HepG2 (cell line): ENCODE results near the gene ACTN2. TPM values are rescaled to one million over a fixed set of nuclear protein-coding genes. Genes with fewer than 3 reads are reported as not detected.
A peak's percentile ranks its signal among the peaks of the same experiment; 100 is the strongest.

ENCODE experiments used
- CCDC6 ChIP-seq: sonication (generic); formaldehyde crosslinking; IDR thresholded peaks from 2 replicates; pipeline ENCODE4 v1.8.1; 2022; ENCODE audit warnings: mild to moderate bottlenecking, missing genetic modification reagents, moderate library complexity
- GABPB1 ChIP-seq: IDR thresholded peaks from 2 replicates; pipeline ENCODE4 v1.6.1; 2016; ENCODE audit warnings: mild to moderate bottlenecking, missing genetic modification reagents, moderate library complexity, missing compliant biosample characterization
- IRX3 ChIP-seq: sonication (generic); formaldehyde crosslinking; IDR thresholded peaks from 2 replicates; pipeline ENCODE4 v1.8.1; 2023; ENCODE audit warnings: mild to moderate bottlenecking, low read depth, missing genetic modification reagents, borderline replicate concordance
- KDM4B ChIP-seq: sonication (generic); formaldehyde crosslinking; IDR thresholded peaks from 2 replicates; pipeline ENCODE4 v1.4.0; 2020; ENCODE audit warnings: missing genetic modification reagents
- KLF12 ChIP-seq: sonication (generic); formaldehyde crosslinking; IDR thresholded peaks from 2 replicates; pipeline ENCODE4 v1.4.0; 2020; ENCODE audit warnings: missing genetic modification reagents, borderline replicate concordance
- KLF15 ChIP-seq: sonication (generic); formaldehyde crosslinking; IDR thresholded peaks from 2 replicates; pipeline ENCODE4 v1.8.1; 2023; ENCODE audit warnings: borderline replicate concordance, mild to moderate bottlenecking, inconsistent platforms, missing genetic modification reagents, mixed read lengths
- MTA3 ChIP-seq: sonication (generic); formaldehyde crosslinking; IDR thresholded peaks from 2 replicates; pipeline ENCODE4 v1.4.0; 2020; ENCODE audit warnings: missing genetic modification reagents
- NFYC ChIP-seq: IDR thresholded peaks from 2 replicates; pipeline ENCODE4 v1.6.1; 2016; ENCODE audit warnings: missing genetic modification reagents, missing compliant biosample characterization
- NONO ChIP-seq, 2 experiments: fragments of 450-650 bp in 1 of 2; sonication (generic) in 1 of 2; formaldehyde crosslinking in 1 of 2; IDR thresholded peaks in 1 of 2; conservative IDR thresholded peaks in 1 of 2; 2 replicates each; pipeline versions ENCODE4 v1.6.1 to v1.8.0; 2017 to 2022; ENCODE audit warnings: mild to moderate bottlenecking in 1 of 2, missing genetic modification reagents in 1 of 2, moderate library complexity in 1 of 2
- PRDM10 ChIP-seq: sonication (generic); formaldehyde crosslinking; IDR thresholded peaks from 2 replicates; pipeline ENCODE4 v1.4.0; 2020; ENCODE audit warnings: low read depth, missing genetic modification reagents
- SSRP1 ChIP-seq: IDR thresholded peaks from 2 replicates; pipeline ENCODE4 v1.6.1; 2016; ENCODE audit warnings: control low read depth
- TGIF2 ChIP-seq: IDR thresholded peaks from 2 replicates; pipeline ENCODE4 v1.6.1; 2016; ENCODE audit warnings: control low read depth, missing compliant biosample characterization
- ZFP36L2 ChIP-seq: sonication (generic); formaldehyde crosslinking; IDR thresholded peaks from 2 replicates; pipeline ENCODE4 v1.4.0; 2020; ENCODE audit warnings: missing genetic modification reagents
- ZFY ChIP-seq: sonication (generic); formaldehyde crosslinking; IDR thresholded peaks from 2 replicates; pipeline ENCODE4 v1.4.0; 2020; ENCODE audit warnings: missing genetic modification reagents
- ZNF496 ChIP-seq: sonication (generic); formaldehyde crosslinking; IDR thresholded peaks from 2 replicates; pipeline ENCODE4 v1.8.1; 2023; ENCODE audit warnings: mild to moderate bottlenecking, moderate library complexity, missing genetic modification reagents; ENCODE audit not compliant: insufficient replicate concordance
- ZNF556 ChIP-seq: sonication (generic); formaldehyde crosslinking; IDR thresholded peaks from 2 replicates; pipeline ENCODE4 v1.4.0; 2020; ENCODE audit warnings: mild to moderate bottlenecking, missing genetic modification reagents, borderline replicate concordance
- ZNF737 ChIP-seq: sonication (generic); formaldehyde crosslinking; IDR thresholded peaks from 2 replicates; pipeline ENCODE4 v1.5.0; 2020; ENCODE audit warnings: missing genetic modification reagents, mild to moderate bottlenecking, borderline replicate concordance
- ZSCAN21 ChIP-seq: sonication (generic); formaldehyde crosslinking; IDR thresholded peaks from 2 replicates; pipeline ENCODE4 v1.8.0; 2022; ENCODE audit warnings: mild to moderate bottlenecking, missing genetic modification reagents, moderate library complexity, borderline replicate concordance
- polyA plus RNA-seq, 8 experiments: library from polyadenylated mRNA; depleted of rRNA in 3 of 8; stranded (reverse) in 7 of 8; unstranded in 1 of 8; fragments of >200 nt; fragmentation: Illumina TruSeq in 4 of 8; extraction: Trizol in 4 of 8; gene quantifications; 2 replicates each; pipeline versions ENCODE4 v1.2.1 to v1.2.3, GENCODE V29; 2011 to 2016; ENCODE audit warnings: low read depth in 4 of 8, missing spikeins in 1 of 8, mixed read lengths in 1 of 8; ENCODE audit not compliant: insufficient read depth in 1 of 8
- total RNA-seq, 5 experiments: library from RNA; depleted of rRNA; stranded (reverse); fragments of >200 nt; fragmentation: Illumina TruSeq; extraction: Trizol; gene quantifications; 2 replicates each; pipeline ENCODE4 v1.2.3, GENCODE V29; 2016; ENCODE audit warnings: low read depth in 1 of 5
- TF ChIP-seq, protein P1 (sequence below): sonication (generic); formaldehyde crosslinking; IDR thresholded peaks from 2 replicates; pipeline ENCODE4 v1.4.0; 2020; ENCODE audit warnings: missing genetic modification reagents, mild to moderate bottlenecking, borderline replicate concordance
- TF ChIP-seq, protein P2 (sequence below): sonication (generic); formaldehyde crosslinking; IDR thresholded peaks from 2 replicates; pipeline ENCODE4 v1.4.0; 2020; ENCODE audit warnings: mild to moderate bottlenecking, missing genetic modification reagents

The ACTN2 gene
- total and polyA plus RNA-seq, 2 of the 13 experiments (the other 11 are each of a cell fraction or from before 2014, with no cell fraction given) = 0.04 to 0.13 TPM

GRCh38 chr1:236795035-236795756 is 108.9 kb downstream of the ACTN2 start, which contains the start of gene MTR (continued):
- TF ChIP-seq, protein P1, sequence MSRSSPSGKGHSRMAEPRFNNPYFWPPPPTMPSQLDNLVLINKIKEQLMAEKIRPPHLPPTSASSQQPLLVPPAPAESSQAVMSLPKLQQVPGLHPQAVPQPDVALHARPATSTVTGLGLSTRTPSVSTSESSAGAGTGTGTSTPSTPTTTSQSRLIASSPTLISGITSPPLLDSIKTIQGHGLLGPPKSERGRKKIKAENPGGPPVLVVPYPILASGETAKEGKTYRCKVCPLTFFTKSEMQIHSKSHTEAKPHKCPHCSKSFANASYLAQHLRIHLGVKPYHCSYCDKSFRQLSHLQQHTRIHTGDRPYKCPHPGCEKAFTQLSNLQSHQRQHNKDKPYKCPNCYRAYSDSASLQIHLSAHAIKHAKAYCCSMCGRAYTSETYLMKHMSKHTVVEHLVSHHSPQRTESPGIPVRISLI (CRISPR knock-in tag) = no peak
- peak; percentile 93 for TF ChIP-seq CCDC6 (CRISPR knock-in tag)
- TF ChIP-seq ZFY (CRISPR knock-in tag) = peak; percentile 95
- no peak for TF ChIP-seq PRDM10 (CRISPR knock-in tag)
- peak; percentile 91; the same call in 1 of the 2 replicates for TF ChIP-seq IRX3 (CRISPR knock-in tag)
- TF ChIP-seq ZNF737 (CRISPR knock-in tag) = no peak
- peak; percentile 65 for TF ChIP-seq ZSCAN21 (CRISPR knock-in tag)
- TF ChIP-seq MTA3 (CRISPR knock-in tag) = no peak
- no peak; the same call in 1 of the 2 replicates for TF ChIP-seq TGIF2 (CRISPR knock-in tag)
- no peak for TF ChIP-seq SSRP1 (CRISPR knock-in tag)
- TF ChIP-seq KLF15 (CRISPR knock-in tag) = peak; percentile 89; the same call in 1 of the 2 replicates
- TF ChIP-seq ZFP36L2 (CRISPR knock-in tag) = no peak
- TF ChIP-seq GABPB1 = peak; percentile 92
- TF ChIP-seq NFYC = peak; percentile 98
- 0 out of 2 replicates have a peak, but pooled peaks have one; percentile 82 for TF ChIP-seq KLF12 (CRISPR knock-in tag)
- TF ChIP-seq, protein P2, sequence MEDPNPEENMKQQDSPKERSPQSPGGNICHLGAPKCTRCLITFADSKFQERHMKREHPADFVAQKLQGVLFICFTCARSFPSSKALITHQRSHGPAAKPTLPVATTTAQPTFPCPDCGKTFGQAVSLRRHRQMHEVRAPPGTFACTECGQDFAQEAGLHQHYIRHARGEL (CRISPR knock-in tag) = no peak; the same call in 1 of the 2 replicates
- no peak for TF ChIP-seq NONO (IDR thresholded peaks at IDR 0.05)
- TF ChIP-seq NONO (CRISPR knock-in tag; conservative IDR thresholded peaks at IDR 0.05) = no peak
- peak; percentile 18; the same call in 1 of the 2 replicates for TF ChIP-seq ZNF556 (CRISPR knock-in tag)
- no peak for TF ChIP-seq ZNF496 (CRISPR knock-in tag)
- TF ChIP-seq KDM4B (CRISPR knock-in tag) = no peak
